Measurements from ENCODE around the gene FSTL5. TPM values are rescaled to one million over a fixed set of nuclear protein-coding genes. Genes with fewer than 3 reads are reported as not detected.

Gene FSTL5
- total and polyA plus RNA-seq, 2 of the 13 experiments (the other 11 are each of a cell fraction or from before 2014, with no cell fraction given): 0.03 to 0.07 TPM

- ATAC-seq: no peak
- no peak overlapping the region for H3K4me3 ChIP-seq (replicated peaks in 1 of 3; ENCODE audit: insufficient read depth in 1 of 3, low read depth in 2 of 3, low read length in 3 of 3)
Measured at GRCh38 chr4:162011089-162011488, 152.7 kb downstream of the FSTL5 start.

More at GRCh38 chr4:162011089-162011488, 152.7 kb downstream of the FSTL5 start:
- Histone ChIP-seq H3K4me2 (ENCODE audit: low read depth, low read length) (no peak overlapping the region), H3K4me1 (ENCODE audit: insufficient read depth, low read length) (no peaks in the 10 kb centered on the region), H2AFZ (ENCODE audit: low read length) (no peak overlapping the region), H3K79me2 (ENCODE audit: insufficient read depth, low read length) (no peaks in the 10 kb centered on the region), H3K27ac (ENCODE audit: extremely low read length, insufficient read depth, low read length) (no peak overlapping the region), H3K9ac (ENCODE audit: insufficient read depth, low read depth, low read length) (no peak overlapping the region), H3K27me3 (ENCODE audit: control insufficient read depth in 1 of 2, insufficient read depth in 2 of 2, low read length in 2 of 2) (no peaks in the 10 kb centered on the region), H3K36me3 (replicated peaks in 1 of 2; ENCODE audit: control insufficient read depth in 1 of 2, insufficient read depth in 2 of 2, low read length in 2 of 2) (no peaks in the 10 kb centered on the region), H4K20me1 (ENCODE audit: insufficient read depth, low read length) (no peaks in the 10 kb centered on the region), H3K9me3 (ENCODE audit: low read length) (no peaks in the 10 kb centered on the region)
- intact Hi-C loops (cut with micrococcal nuclease; ENCODE audit: unreplicated experiment): no loop called here
- ChIA-PET CTCF (ENCODE audit: low intra/inter-chr PET ratio, low total read pairs) (no interaction called here), POLR2A (no interaction called here)
- DNase-seq (ENCODE audit: low spot score) (no peak), FAIRE-seq (no peak)
- in situ Hi-C loops (cut with HindIII; ENCODE audit: extremely low pct_ligation_motif_present, low pct_unique_long_range_greater_than_20kb): no loop called here
- WGBS (ENCODE audit: low lambda C conversion rate): 14% methylated on average over 2 of the region's 2 CpGs
- TF ChIP-seq BCLAF1 (IDR thresholded peaks at IDR 0.05): no peak
- peak; percentile 50 to 56; a peak in 3 of 4 replicates for TF ChIP-seq MAFK (conservative IDR thresholded peaks at IDR 0.05 in 1 of 2, IDR thresholded peaks at IDR 0.05 in 1 of 2; ENCODE audit: low read length in 2 of 2)
- no peak for TF ChIP-seq SP140L (CRISPR knock-in tag; IDR thresholded peaks at IDR 0.05; ENCODE audit: borderline replicate concordance)
- TF ChIP-seq NFE2L2 (IDR thresholded peaks at IDR 0.05; ENCODE audit: low read length): peak; percentile 93
- no TSS peak for BruUV-seq (replicated peaks)
